H1 (cell line): ENCODE measurements around the gene FRMPD4. TPM values are rescaled to one million over a fixed set of nuclear protein-coding genes. Genes with fewer than 3 reads are reported as not detected.

ENCODE experiments used
- CHD1 ChIP-seq: IDR thresholded peaks from 2 replicates; pipeline ENCODE4 v1.6.1; 2012; ENCODE audit warnings: low read depth, low read length, improper control_type of control experiment
- SP2 ChIP-seq: IDR thresholded peaks from 2 replicates; pipeline ENCODE4 v1.6.1; 2012; ENCODE audit warnings: mild to moderate bottlenecking, low read length, inconsistent platforms
- SUZ12 ChIP-seq: fragments of 200-600 bp; sonication (generic); IDR thresholded peaks from 2 replicates; pipeline ENCODE4 v1.6.1; 2012; ENCODE audit warnings: mild to moderate bottlenecking, inconsistent platforms, low read length, moderate library complexity, mixed read lengths
- TAF1 ChIP-seq: IDR thresholded peaks from 2 replicates; pipeline ENCODE4 v1.6.1; 2011; ENCODE audit warnings: mild to moderate bottlenecking, low read depth, low read length
- polyA plus RNA-seq, 7 experiments: library from polyadenylated mRNA; depleted of rRNA in 3 of 7; stranded (reverse) in 5 of 7; unstranded in 2 of 7; fragments of >200 nt in 5 of 7; fragments of 200-250 nt in 2 of 7; gene quantifications; 1 replicate in 5 of 7; 2 replicates in 1 of 7; 4 replicates in 1 of 7; pipeline versions ENCODE4 v1.2.1 to v1.2.3, GENCODE V29; 2011 to 2013; ENCODE audit warnings: missing spikeins in 2 of 7, mixed read lengths in 2 of 7
- total RNA-seq: library from RNA; stranded (reverse); fragmentation: NEBNext Ultra II Directional; extraction: Animal tissue kit (Norgen Biotek cat#: 25700); gene quantifications from 2 replicates; pipeline ENCODE4 v1.2.1, GENCODE V29; 2021

Gene FRMPD4
- total and polyA plus RNA-seq, 2 of the 8 experiments (the other 6 are each of a cell fraction or from before 2014, with no cell fraction given), result 0.02 to 0.37 TPM

GRCh38 chrX:12583543-12583942 lies 445.3 kb downstream of the FRMPD4 start (continued):
- TF ChIP-seq TAF1 (no peak), SUZ12 (no peak), SP2 (no peak), CHD1 (no peak)
